Panc1 (cell line): ENCODE measurements around the gene CPA5. TPM values are rescaled to one million over a fixed set of nuclear protein-coding genes. Genes with fewer than 3 reads are reported as not detected.

Experiments used
- ATAC-seq: fragments of 200-7000 bp; cut with Tn5 transposase; 2 replicates; pipeline ENCODE4 v1.9.1; 2020; ENCODE audit warnings: mild to moderate bottlenecking, moderate library complexity
- BruUV-seq: library from RNA; stranded (reverse); fragments of 400-500 nt; replicated peaks from 2 replicates; lab custom pipeline; 2021; lab: Mats Ljungman, UMichigan
- CTCF ChIA-PET: fragments of 300-600 bp; sonication (Branson Sonifier 250); formaldehyde crosslinking; loops from one replicate; lab custom pipeline; 2022; ENCODE audit warnings: antibody characterized with exemption; lab: Charles Lee
- POLR2A ChIA-PET: fragments of 300-600 bp; sonication (Branson Sonifier 250); formaldehyde crosslinking; loops from one replicate; lab custom pipeline; 2022; ENCODE audit warnings: antibody characterized with exemption; lab: Charles Lee
- DNase-seq: peaks from one replicate; pipeline ENCODE4 v3.0.0-alpha.2; 2010; ENCODE audit warnings: low read depth, low spot score
- H3K27ac ChIP-seq: 2 replicates; pipeline ENCODE4 v1.5.1; 2011; ENCODE audit warnings: mild to moderate bottlenecking, low read length, inconsistent platforms
- H3K27me3 ChIP-seq: fragments of 200-500 bp; sonication (Bioruptor generic); 2 replicates; pipeline ENCODE4 v1.6.0; 2014; ENCODE audit warnings: low read length, inconsistent platforms; ENCODE audit not compliant: control insufficient read depth, insufficient read depth
- H3K36me3 ChIP-seq: fragments of 200-500 bp; sonication (Bioruptor generic); 2 replicates; pipeline ENCODE4 v1.5.1; 2014; ENCODE audit warnings: inconsistent platforms, mild to moderate bottlenecking, low read length, moderate library complexity; ENCODE audit not compliant: control insufficient read depth, insufficient read depth
- H3K4me1 ChIP-seq: 2 replicates; pipeline ENCODE4 v1.5.1; 2011; ENCODE audit warnings: inconsistent platforms, mild to moderate bottlenecking, low read length, moderate library complexity; ENCODE audit not compliant: control insufficient read depth, insufficient read depth
- H3K4me3 ChIP-seq, 2 experiments: 2 replicates each; pipeline ENCODE4 v1.5.1; 2011 to 2012; ENCODE audit warnings: low read depth in 2 of 2, low read length in 2 of 2, mild to moderate bottlenecking in 2 of 2, inconsistent platforms in 1 of 2, moderate library complexity in 1 of 2
- H3K9me3 ChIP-seq: fragments of 200-500 bp; sonication (Bioruptor generic); 2 replicates; pipeline ENCODE4 v1.5.1; 2014; ENCODE audit warnings: low read depth, mild to moderate bottlenecking, inconsistent platforms, low read length, moderate library complexity; ENCODE audit not compliant: control insufficient read depth, insufficient read depth
- POLR2AphosphoS5 ChIP-seq: IDR thresholded peaks from 2 replicates; pipeline ENCODE4 v1.6.1; 2012; ENCODE audit warnings: mild to moderate bottlenecking, low read depth, low read length, moderate library complexity
- REST ChIP-seq, 2 experiments: IDR thresholded peaks; 2 replicates each; pipeline ENCODE4 v1.6.1; 2011 to 2012; ENCODE audit warnings: low read depth in 2 of 2, control low read depth in 1 of 2, low read length in 1 of 2, mild to moderate bottlenecking in 1 of 2, moderate library complexity in 1 of 2; ENCODE audit not compliant: insufficient read depth in 1 of 2
- SIN3A ChIP-seq: IDR thresholded peaks from 2 replicates; pipeline ENCODE4 v1.6.1; 2012; ENCODE audit warnings: low read depth, mild to moderate bottlenecking, low read length, moderate library complexity, borderline replicate concordance; ENCODE audit not compliant: insufficient read depth
- TCF7L2 ChIP-seq: IDR thresholded peaks from 2 replicates; pipeline ENCODE4 v1.6.1; 2011; ENCODE audit warnings: mild to moderate bottlenecking, low read depth, low read length, inconsistent platforms
- in situ Hi-C: cut with HindIII; loops from 2 replicates; pipeline ENCODE4 v1.10.0; 2016; ENCODE audit warnings: low sequenced_read_pairs, low pct_unique_long_range_greater_than_20kb
- intact Hi-C: fragments of 100-400 bp; cut with micrococcal nuclease; formaldehyde crosslinking; loops from one replicate; pipeline ENCODE4 v1.10.0; 2022; ENCODE audit not compliant: unreplicated experiment
- total RNA-seq: library from RNA; stranded (reverse); gene quantifications from one replicate; pipeline ENCODE4 v1.2.1, GENCODE V29; 2021; ENCODE audit not compliant: unreplicated experiment
- TF ChIP-seq, protein P1 (sequence below): fragments of 450-650 bp; IDR thresholded peaks from 2 replicates; pipeline ENCODE4 v1.5.1; 2017; ENCODE audit warnings: mild to moderate bottlenecking

CPA5 gene
- total RNA-seq, 1 experiment from 2014 or later, result not detected

DNA sequence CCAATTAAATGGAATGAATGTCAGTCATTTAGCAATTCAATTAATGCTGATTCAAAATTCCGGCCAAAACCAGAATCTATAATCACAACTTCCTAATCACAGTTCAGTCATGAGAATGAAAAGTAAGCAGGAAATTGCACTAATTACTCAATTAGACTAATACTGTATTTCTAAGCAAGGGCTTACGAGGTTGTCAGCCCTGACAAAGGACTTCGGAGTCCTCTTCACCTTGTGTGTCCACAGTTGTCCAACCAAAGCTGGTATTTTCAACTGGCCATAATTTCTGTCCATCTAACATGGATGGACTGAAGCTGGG is 53.1 kb downstream of the CPA5 start:
- intact Hi-C loops, result no loop called here
- no peak for DNase-seq
- no peak for TF ChIP-seq REST (IDR thresholded peaks at IDR 0.05; ENCODE audit: insufficient read depth in 1 of 2, low read depth in 2 of 2, low read length in 1 of 2)

GRCh38 chr7:130398526-130399090 is 54.0 kb downstream of the CPA5 start:
- no peak for TF ChIP-seq POLR2AphosphoS5
- TF ChIP-seq, protein P1, sequence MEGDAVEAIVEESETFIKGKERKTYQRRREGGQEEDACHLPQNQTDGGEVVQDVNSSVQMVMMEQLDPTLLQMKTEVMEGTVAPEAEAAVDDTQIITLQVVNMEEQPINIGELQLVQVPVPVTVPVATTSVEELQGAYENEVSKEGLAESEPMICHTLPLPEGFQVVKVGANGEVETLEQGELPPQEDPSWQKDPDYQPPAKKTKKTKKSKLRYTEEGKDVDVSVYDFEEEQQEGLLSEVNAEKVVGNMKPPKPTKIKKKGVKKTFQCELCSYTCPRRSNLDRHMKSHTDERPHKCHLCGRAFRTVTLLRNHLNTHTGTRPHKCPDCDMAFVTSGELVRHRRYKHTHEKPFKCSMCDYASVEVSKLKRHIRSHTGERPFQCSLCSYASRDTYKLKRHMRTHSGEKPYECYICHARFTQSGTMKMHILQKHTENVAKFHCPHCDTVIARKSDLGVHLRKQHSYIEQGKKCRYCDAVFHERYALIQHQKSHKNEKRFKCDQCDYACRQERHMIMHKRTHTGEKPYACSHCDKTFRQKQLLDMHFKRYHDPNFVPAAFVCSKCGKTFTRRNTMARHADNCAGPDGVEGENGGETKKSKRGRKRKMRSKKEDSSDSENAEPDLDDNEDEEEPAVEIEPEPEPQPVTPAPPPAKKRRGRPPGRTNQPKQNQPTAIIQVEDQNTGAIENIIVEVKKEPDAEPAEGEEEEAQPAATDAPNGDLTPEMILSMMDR, result no peak
- TF ChIP-seq TCF7L2, result no peak
- no peak for TF ChIP-seq SIN3A
- TF ChIP-seq REST (IDR thresholded peaks at IDR 0.05; ENCODE audit: insufficient read depth in 1 of 2, low read depth in 2 of 2, low read length in 1 of 2), result no peak
- H3K9me3 ChIP-seq, result no peaks in the 10 kb centered on the region
- in situ Hi-C loops, result no loop called here
- ChIA-PET POLR2A (no interaction called here), CTCF (no interaction called here)
- H3K27ac ChIP-seq, result no peak overlapping the region
- intact Hi-C loops, result no loop called here
- no peak for DNase-seq
- no peaks in the 10 kb centered on the region for H3K36me3 ChIP-seq
- ATAC-seq, result no peak
- no TSS peak for BruUV-seq
- H3K27me3 ChIP-seq, result no peaks in the 10 kb centered on the region
- no peak overlapping the region for H3K4me3 ChIP-seq
- no peaks in the 10 kb centered on the region for H3K4me1 ChIP-seq

More for the DNA sequence above, 53.1 kb downstream of the CPA5 start:
- no TSS peak for BruUV-seq
- H3K4me3 ChIP-seq, result no peak overlapping the region
- H3K9me3 ChIP-seq, result no peaks in the 10 kb centered on the region
- H3K36me3 ChIP-seq, result no peaks in the 10 kb centered on the region
- no peak for ATAC-seq
- H3K27me3 ChIP-seq, result no peaks in the 10 kb centered on the region
- H3K4me1 ChIP-seq, result no peaks in the 10 kb centered on the region
- ChIA-PET POLR2A (no interaction called here), CTCF (no interaction called here)
- H3K27ac ChIP-seq, result no peak overlapping the region
- in situ Hi-C loops, result no loop called here
